H1 (cell line): ENCODE data around the gene P3H2. TPM values are rescaled to one million over a fixed set of nuclear protein-coding genes. Genes with fewer than 3 reads are reported as not detected.

Source experiments
- CTCF ChIA-PET: fragments of 300-600 bp; sonication (Branson Sonifier 250); formaldehyde crosslinking; loops from one replicate; lab custom pipeline; 2021; ENCODE audit not compliant: partially characterized antibody; lab: Charles Lee
- POLR2A ChIA-PET: fragments of 300-600 bp; sonication (Branson Sonifier 250); formaldehyde crosslinking; loops from one replicate; lab custom pipeline; 2021; ENCODE audit warnings: inconsistent platforms; ENCODE audit not compliant: partially characterized antibody; lab: Charles Lee
- DNase-seq, 2 experiments: peaks; one replicate each; pipeline versions ENCODE4 v3.0.0 to v3.0.0-alpha.2; 2010 to 2022; ENCODE audit warnings: low spot score in 2 of 2, low read depth in 1 of 2, mixed read lengths in 1 of 2
- FAIRE-seq: peaks from 2 replicates; lab custom pipeline; 2011; peaks lifted over from hg19 to GRCh38; lab: Jason Lieb, UNC
- H2AFZ ChIP-seq: 2 replicates; pipeline ENCODE4 v1.8.1; 2012; ENCODE audit warnings: low read length, inconsistent platforms
- H2AK5ac ChIP-seq: 2 replicates; pipeline ENCODE4 v1.6.1; 2013; ENCODE audit warnings: low read depth, low read length
- H2BK120ac ChIP-seq: replicated peaks from 2 replicates; pipeline ENCODE3; 2013; ENCODE audit warnings: low read depth, low read length, inconsistent platforms
- H2BK12ac ChIP-seq: 2 replicates; pipeline ENCODE4 v1.6.1; 2013; ENCODE audit warnings: low read depth, low read length
- H2BK15ac ChIP-seq: 2 replicates; pipeline ENCODE4 v1.6.1; 2013; ENCODE audit warnings: low read length
- H2BK20ac ChIP-seq: 2 replicates; pipeline ENCODE4 v1.6.1; 2013; ENCODE audit warnings: low read length
- H2BK5ac ChIP-seq: 2 replicates; pipeline ENCODE4 v1.6.1; 2013; ENCODE audit warnings: low read depth, low read length
- H3K14ac ChIP-seq: 2 replicates; pipeline ENCODE4 v1.6.1; 2013; ENCODE audit warnings: inconsistent platforms; ENCODE audit not compliant: insufficient read length
- H3K18ac ChIP-seq: 2 replicates; pipeline ENCODE4 v1.6.1; 2013; ENCODE audit warnings: low read length; ENCODE audit errors: extremely low read depth
- H3K23ac ChIP-seq: 2 replicates; pipeline ENCODE4 v1.6.1; 2013; ENCODE audit warnings: inconsistent platforms; ENCODE audit not compliant: insufficient read length
- H3K23me2 ChIP-seq: 2 replicates; pipeline ENCODE4 v1.6.1; 2013; ENCODE audit warnings: low read depth, low read length
- H3K27ac ChIP-seq: 2 replicates; pipeline ENCODE4 v1.6.1; 2011; ENCODE audit warnings: low read depth, low read length, inconsistent platforms
- H3K27me3 ChIP-seq, 4 experiments: replicated peaks in 1 of 4; 1 replicate in 1 of 4; 2 replicates in 3 of 4; pipeline versions ENCODE4 v1.6.1 to v1.8.1; 2011 to 2013; ENCODE audit warnings: low read length in 3 of 4, mild to moderate bottlenecking in 3 of 4, inconsistent platforms in 2 of 4, mixed read lengths in 2 of 4, moderate library complexity in 1 of 4; ENCODE audit not compliant: control insufficient read depth in 3 of 4, insufficient read depth in 3 of 4; ENCODE audit errors: extremely low read depth in 1 of 4
- H3K36me3 ChIP-seq, 4 experiments: 2 replicates each; pipeline versions ENCODE4 v1.6.1 to v1.8.1; 2011 to 2013; ENCODE audit warnings: mild to moderate bottlenecking in 4 of 4, low read length in 3 of 4, moderate library complexity in 2 of 4, control low read depth in 1 of 4, inconsistent platforms in 1 of 4; ENCODE audit not compliant: insufficient read depth in 4 of 4, control insufficient read depth in 2 of 4
- H3K4ac ChIP-seq: replicated peaks from 2 replicates; pipeline ENCODE3; 2013; ENCODE audit warnings: low read length, low read depth, mixed read lengths, inconsistent platforms; ENCODE audit not compliant: insufficient read length
- H3K4me1 ChIP-seq, 4 experiments: replicated peaks in 1 of 4; 1 replicate in 1 of 4; 2 replicates in 3 of 4; pipeline versions ENCODE4 v1.6.1 to v1.8.1; 2011 to 2013; ENCODE audit warnings: low read length in 3 of 4, inconsistent platforms in 2 of 4, mixed read lengths in 1 of 4; ENCODE audit not compliant: insufficient read depth in 4 of 4, control insufficient read depth in 3 of 4
- H3K4me2 ChIP-seq, 2 experiments: 2 replicates each; pipeline versions ENCODE4 v1.6.1 to v1.8.1; 2011 to 2013; ENCODE audit warnings: low read depth in 2 of 2, low read length in 2 of 2, control low read depth in 1 of 2, inconsistent platforms in 1 of 2, mild to moderate bottlenecking in 1 of 2; ENCODE audit not compliant: insufficient read depth in 1 of 2
- H3K4me3 ChIP-seq, 4 experiments: fragments of 200-600, 300-600 bp in 1 of 4; sonication (generic), shearing (Covaris generic), sonication (Bioruptor Twin) in 1 of 4; 2 replicates each; pipeline versions ENCODE4 v1.5.1 to v1.8.1; 2011 to 2016; ENCODE audit warnings: low read length in 4 of 4, low read depth in 3 of 4, control low read depth in 2 of 4, inconsistent platforms in 2 of 4, mild to moderate bottlenecking in 2 of 4, mixed read lengths in 1 of 4, moderate library complexity in 1 of 4; ENCODE audit not compliant: insufficient read depth in 2 of 4; ENCODE audit errors: extremely low read depth in 1 of 4
- H3K56ac ChIP-seq: replicated peaks from 2 replicates; pipeline ENCODE3; 2013; ENCODE audit warnings: low read depth, mild to moderate bottlenecking, mixed read lengths, low read length, inconsistent platforms; ENCODE audit not compliant: insufficient read length
- H3K79me1 ChIP-seq: 2 replicates; pipeline ENCODE4 v1.6.1; 2013; ENCODE audit warnings: low read depth, low read length, control low read depth
- H3K79me2 ChIP-seq, 2 experiments: 2 replicates each; pipeline versions ENCODE4 v1.6.1 to v1.8.1; 2012 to 2013; ENCODE audit warnings: low read length in 2 of 2, mild to moderate bottlenecking in 2 of 2, inconsistent platforms in 1 of 2; ENCODE audit not compliant: insufficient read depth in 2 of 2, control insufficient read depth in 1 of 2
- H3K9ac ChIP-seq, 4 experiments: replicated peaks in 1 of 4; 1 replicate in 1 of 4; 2 replicates in 3 of 4; pipeline versions ENCODE4 v1.6.1 to v1.8.1; 2011 to 2013; ENCODE audit warnings: low read depth in 3 of 4, low read length in 3 of 4, control low read depth in 2 of 4, mild to moderate bottlenecking in 2 of 4, moderate library complexity in 2 of 4, inconsistent platforms in 1 of 4; ENCODE audit errors: extremely low read depth in 1 of 4
- H3K9me3 ChIP-seq, 2 experiments: 2 replicates each; pipeline versions ENCODE4 v1.6.1 to v1.8.1; 2012 to 2013; ENCODE audit warnings: mild to moderate bottlenecking in 2 of 2, moderate library complexity in 2 of 2, control low read depth in 1 of 2, inconsistent platforms in 1 of 2, low read depth in 1 of 2, low read length in 1 of 2, mixed read lengths in 1 of 2; ENCODE audit not compliant: insufficient read depth in 2 of 2
- H4K20me1 ChIP-seq, 2 experiments: replicated peaks in 1 of 2; 2 replicates each; pipeline versions ENCODE3 to v1.8.1; 2011 to 2013; ENCODE audit warnings: inconsistent platforms in 2 of 2, low read length in 2 of 2, mild to moderate bottlenecking in 1 of 2; ENCODE audit not compliant: insufficient read depth in 2 of 2, control insufficient read depth in 1 of 2
- H4K5ac ChIP-seq: 2 replicates; pipeline ENCODE4 v1.6.1; 2013; ENCODE audit warnings: low read length, low read depth, mixed read lengths, inconsistent platforms; ENCODE audit not compliant: insufficient read length
- H4K8ac ChIP-seq: 2 replicates; pipeline ENCODE4 v1.8.0; 2013; ENCODE audit warnings: mild to moderate bottlenecking, moderate library complexity, low read length, inconsistent platforms; ENCODE audit not compliant: insufficient read depth; ENCODE audit errors: extremely low read depth
- H4K91ac ChIP-seq: replicated peaks from 2 replicates; pipeline ENCODE3; 2013; ENCODE audit warnings: low read length, mixed read lengths, inconsistent platforms; ENCODE audit not compliant: insufficient read length
- BCL11A ChIP-seq, 2 experiments: IDR thresholded peaks; one replicate each; pipeline ENCODE4 v1.6.1; 2011; ENCODE audit warnings: low read depth in 2 of 2, low read length in 2 of 2, mild to moderate bottlenecking in 2 of 2
- SP1 ChIP-seq: IDR thresholded peaks from 2 replicates; pipeline ENCODE4 v1.6.1; 2011; ENCODE audit warnings: low read depth, low read length
- WGBS, 2 experiments: shearing (Covaris generic) in 1 of 2; methylation state at CpG; one replicate each; pipeline versions ENCODE4 v1.1.6 to v1.1.7; 2013 to 2015; ENCODE audit warnings: low lambda C conversion rate in 2 of 2, mixed read lengths in 2 of 2, inconsistent platforms in 1 of 2, low coverage in 1 of 2, missing lambda C conversion rate in 1 of 2; ENCODE audit not compliant: insufficient replicate concordance in 2 of 2, insufficient coverage in 1 of 2, insufficient read length in 1 of 2; ENCODE audit errors: extremely low coverage in 1 of 2, missing lambda C conversion rate in 1 of 2; 5-methylcytosine and 5-hydroxymethylcytosine counted together
- polyA plus RNA-seq, 7 experiments: library from polyadenylated mRNA; depleted of rRNA in 3 of 7; stranded (reverse) in 5 of 7; unstranded in 2 of 7; fragments of >200 nt in 5 of 7; fragments of 200-250 nt in 2 of 7; gene quantifications; 1 replicate in 5 of 7; 2 replicates in 1 of 7; 4 replicates in 1 of 7; pipeline versions ENCODE4 v1.2.1 to v1.2.3, GENCODE V29; 2011 to 2013; ENCODE audit warnings: missing spikeins in 2 of 7, mixed read lengths in 2 of 7
- total RNA-seq: library from RNA; stranded (reverse); fragmentation: NEBNext Ultra II Directional; extraction: Animal tissue kit (Norgen Biotek cat#: 25700); gene quantifications from 2 replicates; pipeline ENCODE4 v1.2.1, GENCODE V29; 2021

P3H2 gene
- total and polyA plus RNA-seq, 2 of the 8 experiments (the other 6 are each of a cell fraction or from before 2014, with no cell fraction given) = 40.5 to 60.4 TPM

DNA sequence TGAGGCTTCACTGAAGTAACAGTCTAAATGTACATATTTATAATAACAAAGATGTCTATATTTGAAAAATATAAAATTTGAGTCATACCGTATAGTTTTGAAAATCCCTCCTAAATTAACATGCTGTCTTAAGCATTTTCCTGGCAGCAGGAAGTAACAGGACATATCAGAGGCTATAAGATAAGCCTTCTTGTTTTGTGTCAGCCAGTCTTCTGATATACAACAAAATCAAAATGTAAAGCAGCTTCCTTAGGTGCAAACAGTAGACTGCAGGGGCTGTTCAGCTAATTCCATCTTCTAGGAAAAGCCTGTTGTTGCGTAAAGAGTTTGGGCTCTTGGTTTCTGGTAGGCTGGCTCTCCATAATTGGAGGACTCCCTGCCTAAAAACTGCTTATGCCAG, 56.0 kb downstream of the P3H2 start:
- no peak overlapping the region for H3K27ac ChIP-seq
- no peak overlapping the region for H2BK120ac ChIP-seq
- H3K9ac ChIP-seq = no peak overlapping the region
- H3K4me2 ChIP-seq = no peak overlapping the region
- no peak overlapping the region for H2AFZ ChIP-seq
- TF ChIP-seq BCL11A (IDR thresholded peaks at IDR 0.05; ENCODE audit: low read depth in 2 of 2, low read length in 2 of 2) (no peak), SP1 (no peak)
- TF ChIP-seq, all 59 proteins: peak for 0
- Histone ChIP-seq H2BK20ac (no peak overlapping the region), H4K20me1 (no peaks in the 10 kb centered on the region), H4K91ac (no peak overlapping the region), H2BK12ac (no peak overlapping the region), H2BK5ac (no peak overlapping the region), H3K23ac (no peak overlapping the region), H2BK15ac (no peak overlapping the region), H4K8ac (no peak overlapping the region), H3K9me3 (no peaks in the 10 kb centered on the region), H3K56ac (no peak overlapping the region), H3K14ac (no peak overlapping the region), H3K36me3 (no peaks in the 10 kb centered on the region), H3K4me1 (no peaks in the 10 kb centered on the region), H3K4me3 (no peak overlapping the region), H3K23me2 (no peaks in the 10 kb centered on the region), H4K5ac (no peak overlapping the region), H2AK5ac (no peak overlapping the region), H3K4ac (no peak overlapping the region), H3K18ac (no peak overlapping the region), H3K79me1 (no peaks in the 10 kb centered on the region), H3K27me3 (no peaks in the 10 kb centered on the region), H3K79me2 (peaks cover 0 to 8% of the 10 kb centered on the region in 2 experiments; a peak in 2 of 4 replicates)
- no peak for FAIRE-seq
- 71% methylated on average over 2 of the region's 2 CpGs; no CpG with 5 or more reads in 1 of the 2 experiments for WGBS, 2 experiments
- CTCF ChIA-PET = no interaction called here
- POLR2A ChIA-PET = no interaction called here
- DNase-seq = no peak
